Brain microvascular endothelial cell (primary cell): ENCODE data around the gene FUT4.

Source experiments
- DNase-seq: peaks from one replicate; pipeline ENCODE4 v3.0.0-alpha.2; 2020
- H3K27ac ChIP-seq: fragments of 250-450 bp; sonication (Bioruptor Pico); 2 replicates; pipeline ENCODE4 v1.5.1; 2020; ENCODE audit warnings: mild to moderate bottlenecking, moderate library complexity
- H3K27me3 ChIP-seq: fragments of 250-450 bp; sonication (Bioruptor Pico); replicated peaks from 2 replicates; pipeline ENCODE4 v1.5.1; 2020; ENCODE audit warnings: mild to moderate bottlenecking
- H3K36me3 ChIP-seq: fragments of 250-450 bp; sonication (Bioruptor Pico); replicated peaks from 2 replicates; pipeline ENCODE4 v1.5.1; 2020; ENCODE audit warnings: mild to moderate bottlenecking
- H3K4me3 ChIP-seq: 2 replicates; pipeline ENCODE4 v1.5.1; 2011; ENCODE audit warnings: low read depth, mild to moderate bottlenecking, control low read depth, low read length, moderate library complexity
- in situ Hi-C: cut with HindIII; loops from 2 replicates; pipeline ENCODE4 v1.10.0; 2017; ENCODE audit warnings: low sequenced_read_pairs, low pct_ligation_motif_present
- TF ChIP-seq, protein P1 (sequence below): IDR thresholded peaks from 2 replicates; pipeline ENCODE4 v1.5.1; 2011; ENCODE audit warnings: low read depth, mild to moderate bottlenecking, moderate library complexity, low read length, control low read depth, inconsistent platforms; ENCODE audit errors: missing control alignments

FUT4 gene

DNA sequence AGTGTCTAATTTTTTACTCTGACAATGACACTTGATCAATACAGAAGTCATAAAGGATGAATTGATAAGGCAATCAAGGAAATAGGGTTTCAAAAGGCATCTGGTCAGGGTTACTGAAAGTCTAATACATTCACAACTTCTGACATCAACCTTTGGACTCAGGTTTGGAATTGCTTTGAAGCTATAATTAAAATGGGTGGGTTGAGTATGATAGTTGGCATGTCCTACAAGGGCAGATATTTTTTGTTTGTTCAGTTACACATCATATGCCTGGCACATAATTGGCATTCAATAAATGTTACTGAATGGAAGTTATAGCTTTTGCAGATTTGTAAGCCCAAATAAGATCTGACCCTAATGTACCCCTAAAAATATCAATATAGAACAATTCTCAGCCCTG, 7.3 kb upstream of the FUT4 start:
- no peak overlapping the region for H3K27ac ChIP-seq
- in situ Hi-C loops, result no loop called here
- DNase-seq, result no peak
- H3K27me3 ChIP-seq, result no peaks in the 10 kb centered on the region
- TF ChIP-seq, protein P1, sequence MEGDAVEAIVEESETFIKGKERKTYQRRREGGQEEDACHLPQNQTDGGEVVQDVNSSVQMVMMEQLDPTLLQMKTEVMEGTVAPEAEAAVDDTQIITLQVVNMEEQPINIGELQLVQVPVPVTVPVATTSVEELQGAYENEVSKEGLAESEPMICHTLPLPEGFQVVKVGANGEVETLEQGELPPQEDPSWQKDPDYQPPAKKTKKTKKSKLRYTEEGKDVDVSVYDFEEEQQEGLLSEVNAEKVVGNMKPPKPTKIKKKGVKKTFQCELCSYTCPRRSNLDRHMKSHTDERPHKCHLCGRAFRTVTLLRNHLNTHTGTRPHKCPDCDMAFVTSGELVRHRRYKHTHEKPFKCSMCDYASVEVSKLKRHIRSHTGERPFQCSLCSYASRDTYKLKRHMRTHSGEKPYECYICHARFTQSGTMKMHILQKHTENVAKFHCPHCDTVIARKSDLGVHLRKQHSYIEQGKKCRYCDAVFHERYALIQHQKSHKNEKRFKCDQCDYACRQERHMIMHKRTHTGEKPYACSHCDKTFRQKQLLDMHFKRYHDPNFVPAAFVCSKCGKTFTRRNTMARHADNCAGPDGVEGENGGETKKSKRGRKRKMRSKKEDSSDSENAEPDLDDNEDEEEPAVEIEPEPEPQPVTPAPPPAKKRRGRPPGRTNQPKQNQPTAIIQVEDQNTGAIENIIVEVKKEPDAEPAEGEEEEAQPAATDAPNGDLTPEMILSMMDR, result no peak
- H3K36me3 ChIP-seq, result no peaks in the 10 kb centered on the region
- H3K4me3 ChIP-seq, result no peak overlapping the region

DNA sequence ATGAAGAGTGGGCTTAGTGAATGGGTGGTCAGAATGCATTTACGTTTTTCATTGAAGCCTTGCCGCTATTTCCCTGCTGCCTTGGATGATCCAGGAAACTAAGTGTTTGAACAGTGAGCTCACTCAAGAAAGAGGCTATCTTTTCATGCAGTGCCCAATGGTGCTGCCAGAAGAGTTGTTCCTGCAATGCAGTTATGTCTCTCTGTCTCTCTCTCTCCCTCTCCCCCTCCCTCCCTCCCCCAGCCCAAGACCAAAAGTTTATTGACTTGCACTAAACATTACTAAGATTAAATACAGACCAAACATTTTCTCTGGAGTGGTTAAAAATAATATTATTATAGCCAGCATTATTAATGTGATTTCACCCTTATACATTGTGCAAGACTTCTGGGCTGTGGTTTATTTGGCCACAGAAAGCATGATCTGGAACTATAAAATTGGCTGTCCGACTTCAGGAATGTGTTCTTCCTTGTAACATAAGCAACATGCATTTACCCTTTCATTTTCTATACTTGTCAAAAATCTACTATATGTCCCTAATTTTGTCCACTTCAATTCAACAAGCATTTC, 6.6 kb upstream of the FUT4 start:
- TF ChIP-seq, protein P1, result no peak
- no peaks in the 10 kb centered on the region for H3K36me3 ChIP-seq
- in situ Hi-C loops, result no loop called here
- H3K4me3 ChIP-seq, result no peak overlapping the region
- H3K27ac ChIP-seq, result no peak overlapping the region
- peak; percentile 59 for DNase-seq
- H3K27me3 ChIP-seq, result no peaks in the 10 kb centered on the region

DNA sequence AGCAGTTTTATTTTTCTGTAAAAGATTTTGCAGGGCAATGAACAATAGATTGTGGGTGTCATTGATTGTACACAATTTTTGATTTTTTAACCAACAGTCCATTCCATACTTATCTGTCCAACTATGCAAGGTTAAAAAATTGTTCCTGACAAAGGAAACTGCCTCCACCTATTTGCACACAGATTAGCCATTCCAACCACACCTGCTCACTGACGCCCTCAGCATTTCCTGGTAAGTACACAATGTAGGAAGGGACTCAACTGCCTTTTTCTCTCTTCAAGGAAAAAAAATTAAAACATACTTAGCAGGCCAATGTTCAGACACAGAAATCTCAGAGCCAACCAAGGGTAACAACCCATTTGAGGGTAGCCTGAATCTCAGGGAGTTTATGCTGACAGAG, 4.3 kb upstream of the FUT4 start:
- H3K4me3 ChIP-seq, result no peak overlapping the region
- in situ Hi-C loops, result no loop called here
- no peaks in the 10 kb centered on the region for H3K36me3 ChIP-seq
- no peak for DNase-seq
- TF ChIP-seq, protein P1, result no peak
- H3K27me3 ChIP-seq, result no peaks in the 10 kb centered on the region
- H3K27ac ChIP-seq, result no peak overlapping the region

DNA sequence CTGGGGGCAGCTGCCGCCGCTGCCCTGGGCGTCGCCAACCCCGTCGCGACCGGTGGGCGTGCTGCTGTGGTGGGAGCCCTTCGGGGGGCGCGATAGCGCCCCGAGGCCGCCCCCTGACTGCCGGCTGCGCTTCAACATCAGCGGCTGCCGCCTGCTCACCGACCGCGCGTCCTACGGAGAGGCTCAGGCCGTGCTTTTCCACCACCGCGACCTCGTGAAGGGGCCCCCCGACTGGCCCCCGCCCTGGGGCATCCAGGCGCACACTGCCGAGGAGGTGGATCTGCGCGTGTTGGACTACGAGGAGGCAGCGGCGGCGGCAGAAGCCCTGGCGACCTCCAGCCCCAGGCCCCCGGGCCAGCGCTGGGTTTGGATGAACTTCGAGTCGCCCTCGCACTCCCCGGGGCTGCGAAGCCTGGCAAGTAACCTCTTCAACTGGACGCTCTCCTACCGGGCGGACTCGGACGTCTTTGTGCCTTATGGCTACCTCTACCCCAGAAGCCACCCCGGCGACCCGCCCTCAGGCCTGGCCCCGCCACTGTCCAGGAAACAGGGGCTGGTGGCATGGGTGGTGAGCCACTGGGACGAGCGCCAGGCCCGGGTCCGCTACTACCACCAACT, 1.0 kb downstream of the FUT4 start:
- peak overlapping the region; percentile 73 for H3K27ac ChIP-seq
- no peaks in the 10 kb centered on the region for H3K27me3 ChIP-seq
- H3K36me3 ChIP-seq, result no peaks in the 10 kb centered on the region
- no peak for DNase-seq
- TF ChIP-seq, protein P1, result peak; percentile 1
- H3K4me3 ChIP-seq, result peak overlapping the region; percentile 63
- in situ Hi-C loops, result no loop called here

DNA sequence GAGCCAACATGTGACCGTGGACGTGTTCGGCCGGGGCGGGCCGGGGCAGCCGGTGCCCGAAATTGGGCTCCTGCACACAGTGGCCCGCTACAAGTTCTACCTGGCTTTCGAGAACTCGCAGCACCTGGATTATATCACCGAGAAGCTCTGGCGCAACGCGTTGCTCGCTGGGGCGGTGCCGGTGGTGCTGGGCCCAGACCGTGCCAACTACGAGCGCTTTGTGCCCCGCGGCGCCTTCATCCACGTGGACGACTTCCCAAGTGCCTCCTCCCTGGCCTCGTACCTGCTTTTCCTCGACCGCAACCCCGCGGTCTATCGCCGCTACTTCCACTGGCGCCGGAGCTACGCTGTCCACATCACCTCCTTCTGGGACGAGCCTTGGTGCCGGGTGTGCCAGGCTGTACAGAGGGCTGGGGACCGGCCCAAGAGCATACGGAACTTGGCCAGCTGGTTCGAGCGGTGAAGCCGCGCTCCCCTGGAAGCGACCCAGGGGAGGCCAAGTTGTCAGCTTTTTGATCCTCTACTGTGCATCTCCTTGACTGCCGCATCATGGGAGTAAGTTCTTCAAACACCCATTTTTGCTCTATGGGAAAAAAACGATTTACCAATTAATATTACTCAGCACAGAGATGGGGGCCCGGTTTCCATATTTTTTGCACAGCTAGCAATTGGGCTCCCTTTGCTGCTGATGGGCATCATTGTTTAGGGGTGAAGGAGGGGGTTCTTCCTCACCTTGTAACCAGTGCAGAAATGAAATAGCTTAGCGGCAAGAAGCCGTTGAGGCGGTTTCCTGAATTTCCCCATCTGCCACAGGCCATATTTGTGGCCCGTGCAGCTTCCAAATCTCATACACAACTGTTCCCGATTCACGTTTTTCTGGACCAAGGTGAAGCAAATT, 1.8 kb downstream of the FUT4 start:
- H3K27ac ChIP-seq, result no peak overlapping the region
- no peaks in the 10 kb centered on the region for H3K27me3 ChIP-seq
- no peaks in the 10 kb centered on the region for H3K36me3 ChIP-seq
- DNase-seq, result no peak
- TF ChIP-seq, protein P1, result no peak
- H3K4me3 ChIP-seq, result peak overlapping the region; percentile 63
- in situ Hi-C loops, result no loop called here
